Small intestine (tissue), 7 donors: ENCODE measurements around the gene ABT1. TPM values are rescaled to one million over a fixed set of nuclear protein-coding genes. Genes with fewer than 3 reads are reported as not detected.

Experiments
- DNase-seq, 2 donors: peaks; one replicate each; pipeline versions ENCODE4 v3.0.0 to v3.0.0-alpha.2; 2013
- FAIRE-seq: peaks from 2 replicates; lab custom pipeline; 2012; peaks lifted over from hg19 to GRCh38; lab: Jason Lieb, UNC
- H3K27ac ChIP-seq, 3 donors: one replicate each; pipeline ENCODE4 v1.5.1; 2013; ENCODE audit warnings: low read length in 2 of 3, mild to moderate bottlenecking in 2 of 3, control low read depth in 1 of 3, inconsistent platforms in 1 of 3, low read depth in 1 of 3, moderate library complexity in 1 of 3
- H3K27me3 ChIP-seq, 3 donors: one replicate each; pipeline ENCODE4 v1.6.1; 2013; ENCODE audit warnings: low read length in 3 of 3, inconsistent platforms in 1 of 3; ENCODE audit not compliant: control insufficient read depth in 3 of 3, insufficient read depth in 3 of 3
- H3K36me3 ChIP-seq, 3 donors: one replicate each; pipeline ENCODE4 v1.6.1; 2013; ENCODE audit warnings: low read length in 3 of 3, inconsistent platforms in 1 of 3, low read depth in 1 of 3, mild to moderate bottlenecking in 1 of 3, moderate library complexity in 1 of 3; ENCODE audit not compliant: control insufficient read depth in 3 of 3, insufficient read depth in 2 of 3
- H3K4me1 ChIP-seq, 3 donors: one replicate each; pipeline ENCODE4 v1.6.1; 2013; ENCODE audit warnings: low read length in 2 of 3, inconsistent platforms in 1 of 3, low read depth in 1 of 3, mild to moderate bottlenecking in 1 of 3, moderate library complexity in 1 of 3; ENCODE audit not compliant: control insufficient read depth in 3 of 3, insufficient read depth in 2 of 3
- H3K4me3 ChIP-seq, 3 donors: one replicate each; pipeline ENCODE4 v1.5.1; 2013; ENCODE audit warnings: low read length in 3 of 3, control low read depth in 1 of 3, inconsistent platforms in 1 of 3, low read depth in 1 of 3, mild to moderate bottlenecking in 1 of 3, moderate library complexity in 1 of 3
- H3K9me3 ChIP-seq, 2 donors: one replicate each; pipeline ENCODE4 v1.6.1; 2013; ENCODE audit warnings: low read depth in 1 of 2, low read length in 1 of 2; ENCODE audit not compliant: control insufficient read depth in 2 of 2, insufficient read depth in 1 of 2
- WGBS, 3 donors: extraction: QIAGEN DNeasy Blood & Tissue Kit; methylation state at CpG; one replicate each; pipeline ENCODE4 v1.1.7; 2013; 5-methylcytosine and 5-hydroxymethylcytosine counted together
- polyA plus RNA-seq, 4 donors: library from polyadenylated mRNA; stranded (reverse) in 3 of 4; unstranded in 1 of 4; fragments of 200-250 nt in 3 of 4; fragments of 120-200 nt in 1 of 4; gene quantifications; one replicate each; pipeline versions ENCODE4 v1.2.1 to v1.2.3, GENCODE V29; 2013
- donor health status: healthy with polysubstance abuse.
- donor health status: control.
- donor health status: control.
- donor health status: Bipolar disorder and iron deficiency.
- donor health status: healthy.

ABT1 gene
- polyA plus RNA-seq, 4 donors = 16.4 to 20.9 (median 17.8) TPM

- H3K27ac ChIP-seq = no peak overlapping the region
- peaks cover 0 to 4% (median 0%) of the 10 kb centered on the region in 3 donors for H3K27me3 ChIP-seq
- FAIRE-seq (no peak), DNase-seq (no peak)
- no peak overlapping the region for H3K4me3 ChIP-seq
- no peaks in the 10 kb centered on the region for H3K4me1 ChIP-seq
- peaks cover 0 to 1% of the 10 kb centered on the region in 2 donors for H3K9me3 ChIP-seq
- H3K36me3 ChIP-seq = no peaks in the 10 kb centered on the region
- WGBS, 3 donors = 0 to 76% (median 50%) methylated on average over 1 of the region's 1 CpG
Observed at GRCh38 chr6:26623339-26623859, 26.6 kb downstream of the ABT1 start.

DNA sequence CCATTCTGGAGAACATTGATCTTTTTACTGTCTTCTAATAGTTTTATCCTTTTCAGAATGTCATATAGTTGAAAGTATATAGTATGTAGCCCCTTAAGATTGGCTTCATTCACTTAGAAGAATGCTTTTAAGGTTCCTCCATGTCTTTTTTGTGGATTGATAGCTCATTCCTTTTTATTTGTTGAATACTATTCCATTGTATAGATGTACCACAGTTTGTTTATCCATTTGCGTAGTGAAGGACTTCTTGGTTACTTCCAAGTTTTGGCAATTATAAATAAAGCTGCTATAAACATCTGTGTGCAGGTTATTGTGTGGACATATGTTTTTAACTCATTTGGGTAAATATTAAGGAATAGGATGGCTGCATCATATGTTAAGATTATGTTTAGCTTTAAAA is 27.8 kb downstream of the ABT1 start:
- no peak for FAIRE-seq
- H3K27ac ChIP-seq = no peak overlapping the region
- H3K36me3 ChIP-seq = no peaks in the 10 kb centered on the region
- no peak overlapping the region for H3K4me3 ChIP-seq
- H3K4me1 ChIP-seq = no peaks in the 10 kb centered on the region
- H3K27me3 ChIP-seq = peaks cover 0 to 4% (median 0%) of the 10 kb centered on the region in 3 donors
- WGBS, 3 donors = 86 to 94% (median 91%) methylated on average over 1 of the region's 1 CpG
- H3K9me3 ChIP-seq = no peaks in the 10 kb centered on the region
- no peak for DNase-seq

DNA sequence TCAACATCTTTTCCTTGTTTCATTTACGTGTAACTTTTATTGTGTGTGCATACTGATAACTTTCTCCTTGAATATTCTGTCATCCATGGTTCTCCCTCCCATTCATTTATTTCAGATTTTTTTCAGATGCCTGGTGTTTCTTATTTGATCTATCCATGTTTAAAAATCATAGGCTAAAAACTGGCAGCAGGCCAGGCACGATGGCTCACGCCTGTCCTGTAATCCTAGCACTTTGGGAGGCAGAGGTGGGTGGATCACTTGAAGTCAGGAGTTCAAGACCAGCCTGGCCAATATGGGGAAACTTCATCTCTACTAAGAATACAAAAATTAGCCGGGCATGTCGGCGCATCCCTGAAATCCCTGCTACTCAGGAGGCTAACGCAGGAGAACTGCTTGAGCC is 31.1 kb downstream of the ABT1 start:
- no peak overlapping the region for H3K27ac ChIP-seq
- no peak overlapping the region for H3K4me3 ChIP-seq
- 73 to 85% (median 81%) methylated on average over 7 of the region's 7 CpGs for WGBS, 3 donors
- H3K27me3 ChIP-seq = no peaks in the 10 kb centered on the region
- no peak for DNase-seq
- FAIRE-seq = no peak
- H3K36me3 ChIP-seq = no peaks in the 10 kb centered on the region
- no peaks in the 10 kb centered on the region for H3K4me1 ChIP-seq
- peaks cover 0 to 2% of the 10 kb centered on the region in 2 donors for H3K9me3 ChIP-seq

- no peak for DNase-seq
- Histone ChIP-seq H3K4me3 (no peak overlapping the region), H3K4me1 (no peaks in the 10 kb centered on the region), H3K27ac (no peak overlapping the region), H3K9me3 (peaks cover 0 to 2% of the 10 kb centered on the region in 2 donors), H3K36me3 (no peaks in the 10 kb centered on the region), H3K27me3 (no peaks in the 10 kb centered on the region)
- FAIRE-seq = no peak
- WGBS, 3 donors = 31 to 50% (median 45%) methylated on average over 1 of the region's 1 CpG
Observed at GRCh38 chr6:26629359-26629758, 32.6 kb downstream of the ABT1 start.

DNA sequence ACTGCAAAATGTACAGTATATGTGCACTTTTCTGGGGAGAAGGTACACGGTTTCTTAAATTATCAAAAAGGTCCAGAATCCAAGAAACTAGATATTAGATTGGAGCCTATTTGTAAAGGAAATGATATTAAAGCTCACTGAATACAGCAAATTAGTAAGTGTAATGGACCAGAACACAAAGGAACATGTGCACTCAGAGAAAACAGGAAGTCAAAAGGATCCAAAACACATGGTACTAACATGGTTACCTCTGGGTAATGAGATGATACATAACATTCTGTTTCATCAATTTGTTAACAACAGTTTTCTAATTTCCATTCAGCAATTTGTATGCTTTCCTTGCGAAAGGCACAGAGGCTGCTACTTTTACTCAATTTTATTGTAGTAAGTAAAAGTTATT is 44.1 kb downstream of the ABT1 start:
- Histone ChIP-seq H3K9me3 (peaks cover 2 to 37% of the 10 kb centered on the region in 2 donors), H3K36me3 (peaks cover 10 to 30% (median 10%) of the 10 kb centered on the region in 3 donors), H3K27me3 (no peaks in the 10 kb centered on the region), H3K4me3 (no peak overlapping the region), H3K27ac (no peak overlapping the region), H3K4me1 (no peaks in the 10 kb centered on the region)
- no peak for DNase-seq
- 96 to 98% (median 97%) methylated on average over 2 of the region's 2 CpGs for WGBS, 3 donors
- no peak for FAIRE-seq

DNA sequence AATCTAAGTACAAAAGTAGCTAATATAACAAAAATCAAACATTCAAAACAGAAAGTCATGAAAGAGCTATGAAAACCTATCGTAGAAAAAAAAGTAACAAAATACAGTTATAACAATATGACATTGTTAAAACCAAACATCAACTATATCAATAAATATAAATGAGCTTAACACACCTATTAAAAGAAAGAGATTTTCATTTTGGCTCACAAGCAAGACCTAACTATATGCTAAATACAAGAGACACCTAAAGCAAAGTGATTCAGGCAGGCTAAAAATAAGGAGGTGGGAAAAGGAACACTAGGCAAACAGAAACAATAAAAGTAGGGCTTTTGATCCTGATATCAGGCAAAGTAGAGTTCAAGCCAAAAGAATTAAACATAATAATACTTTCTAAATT is 49.3 kb downstream of the ABT1 start:
- FAIRE-seq (no peak), DNase-seq (no peak)
- Histone ChIP-seq H3K9me3 (peaks cover 0 to 36% of the 10 kb centered on the region in 2 donors), H3K27ac (no peak overlapping the region), H3K4me1 (no peaks in the 10 kb centered on the region), H3K4me3 (no peak overlapping the region), H3K36me3 (peaks cover 10 to 16% (median 12%) of the 10 kb centered on the region in 3 donors), H3K27me3 (no peaks in the 10 kb centered on the region)
- WGBS, 3 donors = 97 to 98% (median 97%) methylated on average over 1 of the region's 1 CpG

Other genes starting within 250 kb of the ABT1 start
- gene BTN3A2, start 231.8 kb upstream of the ABT1 start, polyA plus RNA-seq = 10 to 100 TPM; 17.7 to 37.1 (median 33.2) TPM
- 1 to 10 TPM in 3 of 4 donors, under 1 TPM in 1; 0.89 to 7.1 (median 4.7) TPM for gene BTN2A2, start 213.8 kb upstream of the ABT1 start, polyA plus RNA-seq
- 10 to 100 TPM in 3 of 4 donors, 1 to 10 TPM in 1; 9.2 to 44.5 (median 15.6) TPM for gene BTN3A1, start 194.7 kb upstream of the ABT1 start, polyA plus RNA-seq
- 10 to 100 TPM in 3 of 4 donors, 1 to 10 TPM in 1; 8.9 to 19.6 (median 13.3) TPM for gene BTN3A3, start 156.4 kb upstream of the ABT1 start, polyA plus RNA-seq
- 10 to 100 TPM; 15.4 to 25.4 (median 18.4) TPM for gene BTN2A1, start 139.0 kb upstream of the ABT1 start, polyA plus RNA-seq
- under 1 TPM in 2 of 4 donors, not detected in 2; 0.15 to 0.48 TPM for gene BTN1A1, start 96.7 kb upstream of the ABT1 start, polyA plus RNA-seq
- gene HMGN4, start 58.6 kb upstream of the ABT1 start, polyA plus RNA-seq = 10 to 100 TPM; 47.0 to 62.7 (median 59.4) TPM
- 10 to 100 TPM in 1 of 4 donors, 1 to 10 TPM in 3; 4.7 to 25.7 (median 5.7) TPM for gene ZNF322, start 62.8 kb downstream of the ABT1 start, polyA plus RNA-seq